HCT116 (cell line): Measurements from ENCODE around the gene MTMR10.

Experiments
- EZH2 ChIP-seq: fragments of 200-600 bp; sonication (generic); IDR thresholded peaks from 2 replicates; pipeline ENCODE4 v1.6.1; 2017; ENCODE audit warnings: antibody characterized with exemption, mixed run types
- JUND ChIP-seq: IDR thresholded peaks from 2 replicates; pipeline ENCODE4 v1.6.1; 2012
- SIN3A ChIP-seq: IDR thresholded peaks from 2 replicates; pipeline ENCODE4 v1.6.1; 2012; ENCODE audit warnings: low read depth
- TF ChIP-seq, protein P1 (sequence below), 3 experiments: fragments of 200-600 bp in 1 of 3; sonication (generic) in 1 of 3; IDR thresholded peaks in 2 of 3; conservative IDR thresholded peaks in 1 of 3; 2 replicates each; pipeline ENCODE4 v1.5.1; 2012 to 2017; ENCODE audit warnings: low read depth in 2 of 3, low read length in 2 of 3, antibody characterized with exemption in 1 of 3, borderline replicate concordance in 1 of 3, control low read depth in 1 of 3, mild to moderate bottlenecking in 1 of 3, mixed read lengths in 1 of 3, mixed run types in 1 of 3, moderate library complexity in 1 of 3; ENCODE audit not compliant: insufficient read depth in 1 of 3
- TF ChIP-seq, protein P2 (sequence below): IDR thresholded peaks from 2 replicates; pipeline ENCODE4 v1.6.1; 2012; ENCODE audit warnings: low read depth

DNA sequence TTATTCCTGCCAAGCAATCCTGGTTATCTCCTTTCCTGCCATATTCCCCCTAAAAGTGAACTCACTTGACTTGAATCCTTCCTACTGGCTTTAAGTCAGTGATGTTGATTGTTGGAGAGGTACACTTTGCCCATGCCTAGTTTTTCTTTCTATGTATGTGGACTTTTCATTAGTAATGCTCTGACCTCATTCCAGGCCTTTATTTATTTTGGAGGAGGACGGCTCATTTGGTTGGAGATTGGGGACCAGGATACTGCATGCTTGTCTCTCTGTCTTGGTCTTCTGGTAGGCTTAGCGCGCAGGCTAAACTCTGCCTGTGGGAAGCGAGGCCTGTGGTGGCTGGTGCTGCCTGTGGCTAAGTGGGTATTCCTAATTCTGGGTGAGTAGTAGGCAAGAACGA, 29.1 kb upstream of the MTMR10 start:
- TF ChIP-seq, protein P1, sequence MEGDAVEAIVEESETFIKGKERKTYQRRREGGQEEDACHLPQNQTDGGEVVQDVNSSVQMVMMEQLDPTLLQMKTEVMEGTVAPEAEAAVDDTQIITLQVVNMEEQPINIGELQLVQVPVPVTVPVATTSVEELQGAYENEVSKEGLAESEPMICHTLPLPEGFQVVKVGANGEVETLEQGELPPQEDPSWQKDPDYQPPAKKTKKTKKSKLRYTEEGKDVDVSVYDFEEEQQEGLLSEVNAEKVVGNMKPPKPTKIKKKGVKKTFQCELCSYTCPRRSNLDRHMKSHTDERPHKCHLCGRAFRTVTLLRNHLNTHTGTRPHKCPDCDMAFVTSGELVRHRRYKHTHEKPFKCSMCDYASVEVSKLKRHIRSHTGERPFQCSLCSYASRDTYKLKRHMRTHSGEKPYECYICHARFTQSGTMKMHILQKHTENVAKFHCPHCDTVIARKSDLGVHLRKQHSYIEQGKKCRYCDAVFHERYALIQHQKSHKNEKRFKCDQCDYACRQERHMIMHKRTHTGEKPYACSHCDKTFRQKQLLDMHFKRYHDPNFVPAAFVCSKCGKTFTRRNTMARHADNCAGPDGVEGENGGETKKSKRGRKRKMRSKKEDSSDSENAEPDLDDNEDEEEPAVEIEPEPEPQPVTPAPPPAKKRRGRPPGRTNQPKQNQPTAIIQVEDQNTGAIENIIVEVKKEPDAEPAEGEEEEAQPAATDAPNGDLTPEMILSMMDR (IDR thresholded peaks at IDR 0.05 in 2 of 3, conservative IDR thresholded peaks at IDR 0.05 in 1 of 3; ENCODE audit: borderline replicate concordance in 1 of 3, insufficient read depth in 1 of 3, low read depth in 2 of 3, low read length in 2 of 3): no peak
- TF ChIP-seq SIN3A (no peak), EZH2 (no peak), JUND (no peak)
- TF ChIP-seq, protein P2, sequence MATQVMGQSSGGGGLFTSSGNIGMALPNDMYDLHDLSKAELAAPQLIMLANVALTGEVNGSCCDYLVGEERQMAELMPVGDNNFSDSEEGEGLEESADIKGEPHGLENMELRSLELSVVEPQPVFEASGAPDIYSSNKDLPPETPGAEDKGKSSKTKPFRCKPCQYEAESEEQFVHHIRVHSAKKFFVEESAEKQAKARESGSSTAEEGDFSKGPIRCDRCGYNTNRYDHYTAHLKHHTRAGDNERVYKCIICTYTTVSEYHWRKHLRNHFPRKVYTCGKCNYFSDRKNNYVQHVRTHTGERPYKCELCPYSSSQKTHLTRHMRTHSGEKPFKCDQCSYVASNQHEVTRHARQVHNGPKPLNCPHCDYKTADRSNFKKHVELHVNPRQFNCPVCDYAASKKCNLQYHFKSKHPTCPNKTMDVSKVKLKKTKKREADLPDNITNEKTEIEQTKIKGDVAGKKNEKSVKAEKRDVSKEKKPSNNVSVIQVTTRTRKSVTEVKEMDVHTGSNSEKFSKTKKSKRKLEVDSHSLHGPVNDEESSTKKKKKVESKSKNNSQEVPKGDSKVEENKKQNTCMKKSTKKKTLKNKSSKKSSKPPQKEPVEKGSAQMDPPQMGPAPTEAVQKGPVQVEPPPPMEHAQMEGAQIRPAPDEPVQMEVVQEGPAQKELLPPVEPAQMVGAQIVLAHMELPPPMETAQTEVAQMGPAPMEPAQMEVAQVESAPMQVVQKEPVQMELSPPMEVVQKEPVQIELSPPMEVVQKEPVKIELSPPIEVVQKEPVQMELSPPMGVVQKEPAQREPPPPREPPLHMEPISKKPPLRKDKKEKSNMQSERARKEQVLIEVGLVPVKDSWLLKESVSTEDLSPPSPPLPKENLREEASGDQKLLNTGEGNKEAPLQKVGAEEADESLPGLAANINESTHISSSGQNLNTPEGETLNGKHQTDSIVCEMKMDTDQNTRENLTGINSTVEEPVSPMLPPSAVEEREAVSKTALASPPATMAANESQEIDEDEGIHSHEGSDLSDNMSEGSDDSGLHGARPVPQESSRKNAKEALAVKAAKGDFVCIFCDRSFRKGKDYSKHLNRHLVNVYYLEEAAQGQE: no peak
